GM18909 (cell line): ENCODE measurements around the gene NAALADL2.
A peak's percentile ranks its signal among the peaks of the same experiment; 100 is the strongest.
"Not testable (repeated sequence)": the region's sequence is repeated elsewhere in the genome, so short reads cannot be mapped to it uniquely, and the experiment has no call there.

Source experiments
- ATAC-seq: cut with Tn5 transposase; IDR thresholded peaks from one replicate; pipeline ENCODE4 v1.9.1; 2021; ENCODE audit warnings: mild to moderate bottlenecking; ENCODE audit not compliant: unreplicated experiment, poor library complexity

Gene NAALADL2

DNA sequence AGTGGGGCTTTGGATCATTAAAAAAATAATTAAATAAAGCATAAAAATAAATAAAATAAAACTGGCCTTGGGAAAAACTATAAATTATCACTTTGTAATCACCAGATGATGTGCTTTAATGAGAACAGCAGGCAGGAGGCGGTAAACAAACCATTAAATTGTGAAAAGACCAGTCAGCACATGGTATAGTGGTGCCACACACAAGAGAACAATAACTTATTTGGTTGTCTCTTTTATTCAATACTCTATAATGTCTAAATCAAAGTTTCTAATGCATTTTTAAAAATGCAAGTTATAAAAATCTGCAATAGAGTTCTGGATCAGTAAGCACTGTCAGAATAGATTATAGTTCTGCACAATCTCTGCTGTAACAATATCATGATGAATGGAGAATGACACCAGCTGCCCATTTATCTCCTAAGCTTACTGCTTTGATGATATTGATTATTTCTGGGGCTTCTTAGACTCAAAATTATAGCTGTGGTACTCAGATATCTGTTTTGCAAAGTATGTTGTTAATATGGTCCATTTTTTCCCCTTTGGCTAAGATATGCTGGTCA is 259.3 kb downstream of the NAALADL2 start:
- no peak for ATAC-seq

GRCh38 chr3:175121225-175121624 is 262.1 kb downstream of the NAALADL2 start:
- no peak for ATAC-seq

GRCh38 chr3:175127075-175127662 is 268.0 kb downstream of the NAALADL2 start:
- no peak for ATAC-seq

GRCh38 chr3:175129126-175129525 is 270.0 kb downstream of the NAALADL2 start:
- no peak for ATAC-seq

DNA sequence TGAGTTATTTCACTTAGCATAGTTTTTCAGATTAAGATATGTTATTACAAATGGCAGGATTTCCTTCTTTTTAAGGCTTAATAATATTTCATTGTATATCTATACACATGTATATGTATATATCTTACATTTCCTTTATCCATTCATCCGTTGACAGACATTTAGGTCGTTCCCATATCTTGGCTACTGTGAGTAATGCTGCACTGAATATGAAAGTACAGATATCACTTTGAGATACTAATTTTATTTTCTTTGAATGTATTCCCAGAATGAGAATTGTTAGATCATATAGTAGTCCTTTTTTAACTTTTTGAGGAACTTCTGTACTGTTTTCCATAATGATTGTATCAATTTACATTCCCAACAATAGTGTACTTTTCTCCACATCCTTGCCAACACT is 270.4 kb downstream of the NAALADL2 start:
- ATAC-seq: no peak

DNA sequence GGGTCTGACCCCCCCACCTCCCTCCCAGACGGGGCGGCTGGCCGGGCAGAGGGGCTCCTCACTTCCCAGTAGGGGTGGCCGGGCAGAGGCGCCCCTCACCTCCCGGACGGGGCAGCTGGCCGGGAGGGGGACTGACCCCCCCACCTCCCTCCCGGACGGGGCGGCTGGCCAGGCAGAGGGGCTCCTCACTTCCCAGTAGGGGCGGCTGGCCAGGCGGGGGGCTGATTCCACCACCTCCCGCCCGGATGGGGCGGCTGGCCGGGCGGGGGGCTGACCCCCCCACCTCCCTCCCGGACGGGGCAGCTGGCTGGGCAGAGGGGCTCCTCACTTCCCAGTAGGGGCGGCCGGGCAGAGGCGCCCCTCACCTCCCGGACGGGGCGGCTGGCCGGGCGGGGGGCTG is 272.7 kb downstream of the NAALADL2 start:
- ATAC-seq: not testable (repeated sequence)

DNA sequence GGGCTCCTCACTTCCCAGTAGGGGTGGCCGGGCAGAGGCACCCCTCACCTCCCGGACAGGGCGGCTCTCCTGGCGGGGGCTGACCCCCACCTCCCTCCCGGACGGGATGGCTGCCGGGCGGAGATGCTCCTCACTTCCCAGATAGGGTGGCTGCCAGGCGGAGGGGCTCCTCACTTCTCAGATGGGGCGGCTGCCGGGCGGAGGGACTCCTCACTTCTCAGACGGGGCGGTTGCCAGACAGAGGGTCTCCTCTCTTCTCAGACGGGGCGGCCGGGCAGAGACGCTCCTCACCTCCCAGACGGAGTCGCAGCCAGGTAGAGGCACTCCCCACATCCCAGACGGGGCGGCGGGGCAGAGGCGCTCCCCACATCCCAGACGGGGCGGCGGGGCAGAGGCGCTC is 273.6 kb downstream of the NAALADL2 start:
- not testable (repeated sequence) for ATAC-seq

DNA sequence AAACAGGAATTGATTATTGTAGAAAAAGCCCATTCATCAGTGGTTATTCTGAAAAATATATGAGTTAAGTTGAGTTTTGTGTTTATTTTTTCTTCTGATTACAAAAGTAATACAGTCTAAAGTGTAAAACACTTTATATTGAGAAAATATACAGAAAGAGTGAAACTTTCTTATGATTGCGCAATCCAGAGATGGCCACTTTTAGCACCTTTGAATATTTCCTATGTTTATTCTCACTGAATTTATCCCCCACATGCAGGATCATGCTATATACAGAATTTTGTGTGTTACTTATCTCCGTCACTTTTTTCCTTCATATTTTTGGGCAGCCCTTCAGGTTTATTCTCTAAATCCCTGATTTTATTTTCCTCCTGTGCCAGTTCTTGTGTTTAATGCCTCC is 285.2 kb downstream of the NAALADL2 start:
- ATAC-seq: no peak

DNA sequence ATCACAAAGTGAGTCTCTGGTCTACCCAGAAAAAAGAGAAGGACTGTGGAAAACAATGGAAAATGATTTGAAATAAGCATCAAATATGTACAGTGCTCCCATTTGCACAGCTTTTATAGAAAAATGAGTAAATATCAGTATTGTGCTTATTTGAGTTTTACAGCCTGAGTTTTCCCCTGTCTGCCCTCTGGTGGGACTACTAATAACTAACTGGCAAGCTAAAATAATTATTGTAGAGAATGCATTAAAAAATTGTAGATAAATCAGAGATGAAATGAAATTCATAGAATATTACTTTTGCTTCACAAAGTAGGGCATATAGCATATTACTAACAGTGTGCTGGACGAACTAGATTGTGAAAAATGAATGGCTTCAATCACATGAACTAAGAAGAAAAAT is 287.1 kb downstream of the NAALADL2 start:
- no peak for ATAC-seq

DNA sequence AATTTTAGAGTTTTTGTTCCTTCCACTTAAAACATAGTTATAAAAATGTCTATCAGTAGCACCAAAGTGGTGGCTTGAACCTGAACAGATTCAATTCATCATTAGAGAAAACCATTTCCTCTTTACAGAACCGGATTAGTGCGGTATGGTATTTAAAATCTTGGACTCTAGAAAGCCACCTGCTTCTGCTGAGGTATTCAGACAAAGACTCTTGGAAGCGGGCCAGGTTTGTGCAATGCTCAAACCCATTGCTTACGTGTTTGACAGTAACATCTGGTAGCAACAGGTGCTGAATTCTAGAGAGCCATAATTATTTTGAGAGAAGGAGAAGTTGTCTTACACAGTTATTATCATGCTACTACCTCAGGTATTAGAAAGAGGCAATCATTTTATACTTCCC is 290.5 kb downstream of the NAALADL2 start:
- peak; percentile 81 for ATAC-seq

DNA sequence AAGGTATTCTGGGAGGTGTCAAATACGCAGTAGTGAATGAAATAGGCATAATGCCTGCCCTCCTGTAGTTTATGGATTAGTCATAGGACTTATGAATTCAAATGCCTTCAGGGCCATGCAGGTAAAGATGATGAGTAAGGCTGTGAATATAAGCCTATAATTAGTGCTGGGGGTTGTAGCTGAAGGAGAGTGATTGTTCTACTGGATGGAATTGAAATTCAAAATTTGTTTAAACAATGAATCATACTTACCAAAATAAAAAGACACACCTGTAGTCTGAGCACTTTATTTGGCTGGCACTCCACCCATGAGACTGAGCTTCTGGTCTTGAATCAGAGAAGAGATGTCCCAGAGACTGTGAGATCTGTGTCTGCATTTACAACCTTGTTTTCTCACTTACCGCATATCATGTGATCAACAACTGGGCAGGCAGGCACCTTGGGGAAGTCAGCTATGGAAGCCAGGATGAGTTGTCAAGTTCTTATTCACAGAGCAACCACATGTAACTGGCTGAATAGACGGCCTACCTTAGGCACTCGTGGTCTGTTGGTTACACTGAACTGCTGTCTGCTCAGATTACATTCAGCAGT is 291.8 kb downstream of the NAALADL2 start:
- ATAC-seq: no peak

GRCh38 chr3:175153595-175153994 is 294.5 kb downstream of the NAALADL2 start:
- ATAC-seq: no peak

DNA sequence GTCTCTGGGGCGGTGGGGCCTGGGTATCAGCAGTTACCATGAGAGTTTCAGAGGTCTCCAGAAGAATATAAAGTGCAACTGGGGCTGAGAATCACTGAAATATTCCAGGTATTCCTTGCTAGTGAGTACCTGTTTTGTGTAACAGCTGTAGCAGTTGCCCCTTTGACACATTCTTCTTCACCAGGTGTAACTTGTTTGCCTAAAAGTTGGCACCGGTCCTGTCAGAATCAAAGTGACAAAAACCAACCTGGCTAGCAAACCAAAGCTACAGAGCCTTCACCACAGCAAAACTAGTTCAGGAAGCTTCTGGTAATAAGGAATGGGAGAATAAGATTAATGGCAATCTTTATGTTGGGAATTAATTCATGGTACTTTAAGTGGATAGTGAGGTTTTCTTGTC is 296.0 kb downstream of the NAALADL2 start:
- ATAC-seq: no peak

GRCh38 chr3:175159202-175159601 is 300.1 kb downstream of the NAALADL2 start:
- ATAC-seq: no peak

GRCh38 chr3:175161291-175161690 is 302.2 kb downstream of the NAALADL2 start:
- ATAC-seq: no peak

- ATAC-seq: no peak
These were observed 304.6 kb downstream of the NAALADL2 start for GRCh38 chr3:175163686-175164085.

DNA sequence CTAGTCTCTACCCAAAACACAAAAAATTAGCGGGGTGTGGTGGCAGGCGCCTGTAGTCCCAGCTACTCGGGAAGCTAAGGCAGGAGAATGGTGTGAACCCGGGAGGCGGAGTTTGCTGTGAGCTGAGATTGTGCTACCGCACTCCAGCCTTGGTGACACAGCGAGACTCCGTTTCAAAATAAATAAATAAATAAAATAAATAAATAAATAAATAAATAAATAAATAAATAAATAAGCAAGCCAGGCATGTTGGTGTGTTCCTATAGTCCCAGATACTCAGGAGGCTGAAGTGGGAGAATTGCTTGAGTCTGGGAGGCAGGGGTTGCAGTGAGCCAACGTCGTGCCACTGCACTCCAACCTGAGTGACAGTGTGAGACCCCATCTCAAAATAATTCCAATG is 314.0 kb downstream of the NAALADL2 start:
- not testable (repeated sequence) for ATAC-seq

- ATAC-seq: no peak
These were observed 317.4 kb downstream of the NAALADL2 start for GRCh38 chr3:175176556-175176955.

- no peak for ATAC-seq
These were observed 319.9 kb downstream of the NAALADL2 start for GRCh38 chr3:175179055-175179454.

DNA sequence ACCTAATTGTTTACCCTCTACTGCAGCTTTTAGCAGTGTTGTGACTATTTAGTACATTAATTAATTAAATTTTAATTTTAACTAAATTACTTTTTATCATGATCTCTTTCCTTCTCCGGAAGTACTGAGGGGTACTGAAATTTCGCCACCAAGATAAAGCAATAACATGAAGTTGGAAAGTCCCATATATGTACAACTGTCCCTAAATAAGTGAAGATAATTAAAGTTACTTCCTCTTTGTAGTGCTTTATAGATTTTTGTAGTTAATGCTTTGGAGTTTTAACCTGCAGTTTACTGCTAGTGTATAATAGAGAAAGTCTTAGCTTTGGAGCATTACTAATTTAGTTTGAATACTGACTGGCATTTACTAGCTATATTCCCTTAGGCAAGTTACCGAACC is 325.3 kb downstream of the NAALADL2 start:
- ATAC-seq: no peak

GRCh38 chr3:175185903-175186302 is 326.8 kb downstream of the NAALADL2 start:
- no peak for ATAC-seq

- no peak for ATAC-seq
These were observed 327.4 kb downstream of the NAALADL2 start for GRCh38 chr3:175186511-175186910.
